GM03348 (cell line): ENCODE data around the gene TIAM2.

Source experiments
- DNase-seq: peaks from one replicate; pipeline ENCODE4 v3.0.0; 2012; ENCODE audit warnings: low spot score

TIAM2 gene

DNA sequence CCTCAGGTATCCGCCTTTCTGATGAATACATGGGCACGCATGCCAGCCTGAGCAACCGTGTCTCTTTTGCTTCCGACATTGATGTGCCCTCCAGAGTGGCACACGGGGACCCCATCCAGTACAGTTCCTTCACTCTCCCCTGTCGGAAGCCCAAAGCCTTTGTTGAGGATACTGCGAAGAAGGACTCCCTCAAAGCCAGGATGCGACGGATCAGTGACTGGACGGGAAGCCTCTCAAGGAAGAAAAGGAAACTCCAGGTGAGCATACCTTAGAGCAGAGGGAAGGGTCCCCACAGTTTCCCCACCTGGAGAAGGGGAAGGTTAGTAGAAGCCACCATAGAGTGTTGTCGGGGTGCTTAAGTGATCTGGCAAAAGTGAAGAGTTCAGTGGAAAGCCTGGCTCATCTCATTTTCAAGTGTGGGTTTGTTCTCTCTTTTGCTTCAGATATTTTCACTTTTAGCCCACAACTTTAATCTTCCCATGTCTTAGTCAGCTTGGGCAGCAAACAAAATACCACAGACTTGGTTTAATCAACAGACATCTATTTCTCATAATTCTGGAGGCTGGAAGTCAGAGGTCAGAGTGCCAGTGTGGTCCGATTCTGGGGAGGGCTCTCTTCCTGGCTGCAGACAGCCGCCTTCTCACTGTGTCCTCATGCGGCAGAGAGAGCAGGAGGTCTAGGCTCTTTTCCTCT lies 135.2 kb downstream of the TIAM2 start:
- DNase-seq, result no peak

GRCh38 chr6:155132617-155133016 lies 137.5 kb downstream of the TIAM2 start:
- no peak for DNase-seq

- no peak for DNase-seq
Measured at GRCh38 chr6:155141002-155141401, 145.9 kb downstream of the TIAM2 start.

DNA sequence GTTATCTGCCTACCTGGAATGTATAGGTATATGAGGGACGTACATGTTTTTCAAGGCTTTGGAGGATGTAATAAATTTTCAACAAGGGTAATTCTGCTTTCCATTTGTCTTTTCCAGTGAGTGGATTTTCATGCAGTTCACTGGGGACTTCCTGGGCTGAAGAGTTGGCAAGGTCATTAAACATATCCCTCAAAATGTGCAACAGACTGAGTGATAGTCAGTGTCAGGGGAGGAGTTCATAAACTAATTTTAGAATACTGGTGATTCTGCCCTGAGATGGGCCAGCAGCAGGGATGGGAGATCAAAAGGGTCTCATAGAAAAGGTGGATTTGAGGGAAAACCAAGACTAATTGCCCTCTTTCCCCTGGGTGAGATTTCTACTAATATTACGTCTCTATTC lies 146.4 kb downstream of the TIAM2 start:
- no peak for DNase-seq

- peak; percentile 14 for DNase-seq
Measured at GRCh38 chr6:155142168-155143028, 147.3 kb downstream of the TIAM2 start.

DNA sequence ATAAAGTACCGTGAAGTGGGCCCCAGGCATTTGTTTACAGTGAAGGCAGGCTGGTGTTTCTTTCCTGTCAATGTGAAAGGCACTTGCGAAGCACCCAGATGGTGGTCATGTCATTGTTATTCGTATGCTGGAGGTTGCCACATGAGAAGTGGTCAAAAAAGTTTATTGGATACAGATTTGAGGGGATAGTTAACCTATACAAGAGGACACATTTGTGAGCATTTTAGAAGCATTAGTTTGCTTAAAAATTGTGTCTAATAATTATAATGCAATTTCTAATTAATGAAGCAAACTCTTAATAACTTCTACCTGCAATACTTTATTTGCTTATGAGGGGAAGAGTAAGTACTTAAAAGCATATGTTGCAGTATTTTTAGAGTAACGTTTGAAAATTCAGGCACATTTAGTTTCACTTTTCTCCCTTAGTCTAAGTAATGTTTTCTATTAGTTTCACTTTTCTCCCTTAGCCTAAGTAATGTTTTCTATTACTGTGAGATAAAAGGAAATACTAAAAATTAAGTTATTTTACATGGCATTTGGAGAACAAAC lies 148.0 kb downstream of the TIAM2 start:
- DNase-seq, result peak; percentile 41

- peak; percentile 16 for DNase-seq
Measured at GRCh38 chr6:155143578-155144106, 148.5 kb downstream of the TIAM2 start.

DNA sequence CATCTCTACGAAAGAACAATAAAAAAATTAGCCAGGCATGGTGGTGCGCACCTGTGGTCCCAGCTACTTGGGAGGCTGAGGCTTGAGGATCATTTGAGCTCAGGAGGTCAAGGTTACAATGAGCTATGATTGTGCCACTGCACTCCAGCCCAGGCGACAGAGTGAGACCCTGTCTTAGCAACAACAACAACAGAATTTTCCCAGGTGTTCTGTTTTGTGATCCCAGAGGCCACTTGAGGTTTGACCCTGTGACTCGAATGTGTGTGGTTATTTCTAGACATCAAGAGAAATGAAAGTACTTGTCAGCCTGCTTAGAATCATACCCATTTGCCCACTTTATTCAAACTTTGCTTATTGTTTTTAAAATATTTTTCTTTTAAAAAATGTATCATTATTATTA lies 151.1 kb downstream of the TIAM2 start:
- DNase-seq, result no peak

- DNase-seq, result no peak
Measured at GRCh38 chr6:155147958-155148663, 153.0 kb downstream of the TIAM2 start.

GRCh38 chr6:155150967-155151671 lies 156.0 kb downstream of the TIAM2 start:
- DNase-seq, result no peak

GRCh38 chr6:155152211-155153076 lies 157.3 kb downstream of the TIAM2 start:
- DNase-seq, result no peak

GRCh38 chr6:155154158-155154830 lies 159.2 kb downstream of the TIAM2 start:
- peak; percentile 76 for DNase-seq

DNA sequence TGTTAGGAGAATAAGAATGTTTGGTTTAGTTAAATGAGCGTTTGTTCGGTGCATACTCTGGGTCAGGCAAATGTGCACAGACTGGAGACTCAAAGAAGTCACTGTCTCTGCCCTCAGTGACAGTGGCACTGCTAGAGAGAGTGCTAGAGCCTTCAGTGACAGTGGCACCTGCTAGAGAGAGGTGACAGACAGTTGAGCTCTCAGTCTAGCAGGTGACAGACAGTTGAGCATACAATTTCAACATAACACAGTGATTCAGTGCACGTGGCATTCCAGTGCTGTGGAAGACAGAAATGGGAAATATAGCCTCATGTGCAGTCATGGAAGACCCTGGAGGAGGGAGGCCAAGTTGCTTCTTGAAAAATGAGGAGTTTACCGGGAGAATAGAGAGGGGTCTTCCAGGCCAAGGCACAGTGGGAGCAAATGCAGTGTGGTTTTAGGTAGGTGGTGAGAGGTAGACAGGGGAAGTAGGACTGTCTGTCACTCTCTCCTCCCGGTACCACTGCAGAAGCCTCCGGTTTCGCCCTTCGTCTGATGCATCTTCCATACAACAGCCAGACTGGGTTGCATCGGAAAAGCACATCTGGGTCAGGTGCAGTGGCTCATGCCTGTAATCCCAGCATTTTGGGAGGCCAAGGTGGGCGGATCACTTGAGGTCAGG lies 160.8 kb downstream of the TIAM2 start:
- no peak for DNase-seq

- DNase-seq, result no peak
Measured at GRCh38 chr6:155157101-155157500, 162.0 kb downstream of the TIAM2 start.

GRCh38 chr6:155158030-155158843 lies 163.1 kb downstream of the TIAM2 start:
- DNase-seq, result peak; percentile 66

GRCh38 chr6:155162682-155163081 lies 167.6 kb downstream of the TIAM2 start:
- DNase-seq, result no peak

GRCh38 chr6:155163601-155164000 lies 168.5 kb downstream of the TIAM2 start:
- DNase-seq, result no peak

GRCh38 chr6:155165029-155165710 lies 170.1 kb downstream of the TIAM2 start:
- DNase-seq, result no peak
